HCT116 (cell line): ENCODE measurements around the gene ZIC4. TPM values are rescaled to one million over a fixed set of nuclear protein-coding genes. Genes with fewer than 3 reads are reported as not detected.

Experiments
- ATAC-seq: fragments of 200-7000 bp; cut with Tn5 transposase; 2 replicates; pipeline ENCODE4 v1.9.1; 2020; ENCODE audit warnings: mild to moderate bottlenecking, moderate library complexity
- BruUV-seq: library from RNA; stranded (reverse); fragments of 400-500 nt; replicated peaks from 2 replicates; lab custom pipeline; 2021; lab: Mats Ljungman, UMichigan
- CTCF ChIA-PET: fragments of 300-600 bp; sonication (Branson Sonifier 250); formaldehyde crosslinking; loops from one replicate; lab custom pipeline; 2021; ENCODE audit warnings: antibody characterized with exemption; lab: Charles Lee
- POLR2A ChIA-PET: fragments of 300-600, 350-600 bp; sonication (Branson Sonifier 250); formaldehyde crosslinking; loops from one replicate; lab custom pipeline; 2021; ENCODE audit warnings: antibody characterized with exemption; lab: Charles Lee
- RAD21 ChIA-PET, 2 experiments: fragments of 300-600 bp; sonication (Branson Sonifier 250); formaldehyde crosslinking; loops; one replicate each; lab custom pipeline; 2023; ENCODE audit warnings: low total read pairs in 2 of 2; ENCODE audit not compliant: uncharacterized antibody in 2 of 2, unreplicated experiment in 2 of 2, low non-redundant PET in 1 of 2; lab: Charles Lee
- DNase-seq: peaks from one replicate; pipeline ENCODE4 v3.0.0-alpha.2; 2010; ENCODE audit warnings: low read depth, low spot score
- H2AFZ ChIP-seq: fragments of 200-600 bp; shearing (Covaris generic), sonication (generic); 2 replicates; pipeline ENCODE4 v1.6.1; 2017; ENCODE audit warnings: low read depth, mixed run types, mixed read lengths, antibody characterized with exemption, low read length; ENCODE audit not compliant: poor library complexity, severe bottlenecking
- H3K27ac ChIP-seq: 2 replicates; pipeline ENCODE4 v1.5.1; 2012; ENCODE audit warnings: low read depth, low read length
- H3K27me3 ChIP-seq: fragments of 200-600 bp; sonication (generic); 2 replicates; pipeline ENCODE4 v1.6.1; 2016; ENCODE audit warnings: mixed run types, low read length, mixed read lengths; ENCODE audit not compliant: insufficient read depth
- H3K36me3 ChIP-seq, 2 experiments: fragments of 200-500 bp in 1 of 2; fragments of 200-600 bp in 1 of 2; sonication (Bioruptor generic) in 1 of 2; sonication (generic) in 1 of 2; 2 replicates each; pipeline versions ENCODE4 v1.5.1 to v1.6.1; 2014 to 2016; ENCODE audit warnings: low read length in 2 of 2, inconsistent platforms in 1 of 2, mixed read lengths in 1 of 2, mixed run types in 1 of 2; ENCODE audit not compliant: insufficient read depth in 2 of 2, control insufficient read depth in 1 of 2
- H3K4me1 ChIP-seq, 2 experiments: fragments of 200-600 bp in 1 of 2; sonication (generic) in 1 of 2; 2 replicates each; pipeline versions ENCODE4 v1.5.1 to v1.6.1; 2012 to 2017; ENCODE audit warnings: low read length in 2 of 2, inconsistent platforms in 1 of 2, mild to moderate bottlenecking in 1 of 2, mixed read lengths in 1 of 2, mixed run types in 1 of 2, moderate library complexity in 1 of 2; ENCODE audit not compliant: insufficient read depth in 2 of 2, control insufficient read depth in 1 of 2
- H3K4me2 ChIP-seq: fragments of 200-600 bp; sonication (generic); 2 replicates; pipeline ENCODE4 v1.6.1; 2017; ENCODE audit warnings: mixed run types, low read length, mixed read lengths
- H3K4me3 ChIP-seq, 2 experiments: fragments of 200-600 bp in 1 of 2; sonication (generic) in 1 of 2; replicated peaks in 1 of 2; 2 replicates each; pipeline ENCODE4 v1.5.1; 2011 to 2016; ENCODE audit warnings: low read length in 2 of 2, control low read depth in 1 of 2, low read depth in 1 of 2, mild to moderate bottlenecking in 1 of 2, mixed read lengths in 1 of 2, mixed run types in 1 of 2
- H3K79me2 ChIP-seq: fragments of 200-600 bp; sonication (generic); 2 replicates; pipeline ENCODE4 v1.6.1; 2017; ENCODE audit warnings: mild to moderate bottlenecking, mixed run types, low read length, moderate library complexity, mixed read lengths; ENCODE audit not compliant: insufficient read depth
- H3K9ac ChIP-seq: fragments of 200-600 bp; sonication (generic); 2 replicates; pipeline ENCODE4 v1.6.1; 2016; ENCODE audit warnings: low read length, mixed read lengths
- H3K9me2 ChIP-seq: fragments of 200-600 bp; sonication (generic), shearing (Covaris generic); 2 replicates; pipeline ENCODE4 v1.6.1; 2017; ENCODE audit warnings: mixed run types, mild to moderate bottlenecking, moderate library complexity; ENCODE audit not compliant: insufficient read depth
- H3K9me3 ChIP-seq, 2 experiments: fragments of 200-500 bp in 1 of 2; fragments of 200-600 bp in 1 of 2; sonication (Bioruptor generic) in 1 of 2; sonication (generic) in 1 of 2; 2 replicates each; pipeline ENCODE4 v1.6.1; 2014 to 2017; ENCODE audit warnings: low read length in 2 of 2, mixed read lengths in 2 of 2, inconsistent platforms in 1 of 2, low read depth in 1 of 2, mild to moderate bottlenecking in 1 of 2, mixed run types in 1 of 2, moderate library complexity in 1 of 2; ENCODE audit not compliant: control insufficient read depth in 1 of 2, insufficient read depth in 1 of 2
- H4K20me1 ChIP-seq: fragments of 200-600 bp; sonication (generic), shearing (Covaris generic); 2 replicates; pipeline ENCODE4 v1.6.1; 2017; ENCODE audit warnings: mixed run types, mild to moderate bottlenecking, moderate library complexity; ENCODE audit not compliant: insufficient read depth
- CEBPB ChIP-seq: IDR thresholded peaks from 2 replicates; pipeline ENCODE4 v1.6.1; 2012; ENCODE audit warnings: low read depth
- CTCF ChIP-seq, 3 experiments: fragments of 200-600 bp in 1 of 3; sonication (generic) in 1 of 3; IDR thresholded peaks in 2 of 3; conservative IDR thresholded peaks in 1 of 3; 2 replicates each; pipeline ENCODE4 v1.5.1; 2012 to 2017; ENCODE audit warnings: low read depth in 2 of 3, low read length in 2 of 3, antibody characterized with exemption in 1 of 3, borderline replicate concordance in 1 of 3, control low read depth in 1 of 3, mild to moderate bottlenecking in 1 of 3, mixed read lengths in 1 of 3, mixed run types in 1 of 3, moderate library complexity in 1 of 3; ENCODE audit not compliant: insufficient read depth in 1 of 3
- EGR1 ChIP-seq: IDR thresholded peaks from 2 replicates; pipeline ENCODE4 v1.6.1; 2012; ENCODE audit warnings: low read depth
- FOSL1 ChIP-seq: IDR thresholded peaks from 2 replicates; pipeline ENCODE4 v1.6.1; 2012; ENCODE audit warnings: low read depth
- MAX ChIP-seq: IDR thresholded peaks from 2 replicates; pipeline ENCODE4 v1.6.1; 2012
- POLR2A ChIP-seq: IDR thresholded peaks from 2 replicates; pipeline ENCODE4 v1.7.0; 2011; ENCODE audit warnings: borderline replicate concordance; ENCODE audit not compliant: insufficient read depth, insufficient read length; ENCODE audit errors: extremely low read depth
- POLR2AphosphoS5 ChIP-seq: IDR thresholded peaks from 2 replicates; pipeline ENCODE4 v1.6.1; 2011; ENCODE audit warnings: mild to moderate bottlenecking, low read depth, low read length, moderate library complexity
- RAD21 ChIP-seq: IDR thresholded peaks from 2 replicates; pipeline ENCODE4 v1.6.1; 2012; ENCODE audit warnings: low read depth, mild to moderate bottlenecking
- SIN3A ChIP-seq: IDR thresholded peaks from 2 replicates; pipeline ENCODE4 v1.6.1; 2012; ENCODE audit warnings: low read depth
- SP1 ChIP-seq: IDR thresholded peaks from 2 replicates; pipeline ENCODE4 v1.6.1; 2012; ENCODE audit warnings: low read depth
- SRF ChIP-seq: IDR thresholded peaks from 2 replicates; pipeline ENCODE4 v1.6.1; 2012; ENCODE audit warnings: low read depth
- TCF7L2 ChIP-seq: IDR thresholded peaks from 2 replicates; pipeline ENCODE4 v1.7.0; 2011; ENCODE audit warnings: borderline replicate concordance, inconsistent platforms; ENCODE audit not compliant: insufficient read depth, insufficient read length; ENCODE audit errors: extremely low read depth
- YY1 ChIP-seq: IDR thresholded peaks from 2 replicates; pipeline ENCODE4 v1.6.1; 2011; ENCODE audit warnings: low read length, low read depth, moderate library complexity, mild to moderate bottlenecking; ENCODE audit not compliant: insufficient replicate concordance; ENCODE audit errors: extremely low read depth
- ZBTB33 ChIP-seq: IDR thresholded peaks from 2 replicates; pipeline ENCODE4 v1.6.1; 2011; ENCODE audit warnings: mild to moderate bottlenecking, low read length, moderate library complexity; ENCODE audit not compliant: insufficient replicate concordance; ENCODE audit errors: extremely low read depth
- ZFX ChIP-seq: fragments of 450-650 bp; IDR thresholded peaks from 2 replicates; pipeline ENCODE4 v1.6.1; 2017
- ZNF274 ChIP-seq: fragments of 200-500 bp; sonication (Bioruptor generic); IDR thresholded peaks from 2 replicates; pipeline ENCODE4 v1.6.1; 2014; ENCODE audit warnings: mild to moderate bottlenecking, low read depth, low read length, inconsistent platforms
- intact Hi-C: fragments of 100-400 bp; cut with micrococcal nuclease; formaldehyde crosslinking; loops from 2 replicates; pipeline ENCODE4 v1.10.0; 2022
- total RNA-seq: library from RNA; stranded (reverse); gene quantifications from one replicate; pipeline ENCODE4 v1.2.1, GENCODE V29; 2021; ENCODE audit not compliant: unreplicated experiment

The ZIC4 gene
- total RNA-seq, 1 experiment from 2014 or later, result not detected

- no peaks in the 10 kb centered on the region for H3K79me2 ChIP-seq
- RAD21 ChIA-PET, result no interaction called here
- ATAC-seq, result no peak
- BruUV-seq, result no TSS peak
- DNase-seq, result no peak
- intact Hi-C loops, result no loop called here
- H2AFZ ChIP-seq, result no peak overlapping the region
- H3K36me3 ChIP-seq, result no peaks in the 10 kb centered on the region
- no peaks in the 10 kb centered on the region for H3K4me1 ChIP-seq
- H3K4me2 ChIP-seq, result no peak overlapping the region
- H3K4me3 ChIP-seq, result no peak overlapping the region
- POLR2A ChIA-PET, result no interaction called here
- CTCF ChIA-PET, result interaction anchor here (1.3 kb wide), 1 partner anchor 56 kb away, joined by 4 read pairs; no protein-coding TSS in a partner anchor
- no peak overlapping the region for H3K27ac ChIP-seq
- no peaks in the 10 kb centered on the region for H3K9me2 ChIP-seq
- H3K9me3 ChIP-seq, result no peaks in the 10 kb centered on the region
- no peak for TF ChIP-seq POLR2AphosphoS5
- no peak for TF ChIP-seq CTCF (IDR thresholded peaks at IDR 0.05 in 2 of 3, conservative IDR thresholded peaks at IDR 0.05 in 1 of 3; ENCODE audit: borderline replicate concordance in 1 of 3, insufficient read depth in 1 of 3, low read depth in 2 of 3, low read length in 2 of 3)
- no peak for TF ChIP-seq MAX
- no peak for TF ChIP-seq SIN3A
- no peak for TF ChIP-seq RAD21
- no peak for TF ChIP-seq TCF7L2
- no peak for TF ChIP-seq ZNF274
- no peak for TF ChIP-seq ZFX
- no peak for TF ChIP-seq YY1
- TF ChIP-seq FOSL1, result no peak
- no peak for TF ChIP-seq ZBTB33
- TF ChIP-seq SRF, result no peak
- no peak for TF ChIP-seq POLR2A
- TF ChIP-seq CEBPB, result no peak
- no peak for TF ChIP-seq EGR1
- no peak for TF ChIP-seq SP1
- no peaks in the 10 kb centered on the region for H4K20me1 ChIP-seq
- H3K27me3 ChIP-seq, result no peaks in the 10 kb centered on the region
- H3K9ac ChIP-seq, result no peak overlapping the region
These were observed 11.4 kb upstream of the ZIC4 start for GRCh38 chr3:147417551-147418295.
